B cell (primary cell): Measurements from ENCODE around the gene PPFIA4. TPM values are rescaled to one million over a fixed set of nuclear protein-coding genes. Genes with fewer than 3 reads are reported as not detected.

ENCODE experiments used
- ATAC-seq: fragments of 200-7000 bp; cut with Tn5 transposase; one replicate; pipeline ENCODE4 v1.10.0; 2021; ENCODE audit warnings: low read depth, mild to moderate bottlenecking, moderate number of reproducible peaks, moderate library complexity
- CTCF ChIA-PET: fragments of 350-600 bp; sonication (Branson Sonifier 250); formaldehyde crosslinking; loops from one replicate; lab custom pipeline; 2021; ENCODE audit warnings: antibody characterized with exemption, inconsistent platforms; lab: Charles Lee
- POLR2A ChIA-PET: fragments of 350-600 bp; sonication (Branson Sonifier 250); formaldehyde crosslinking; loops from one replicate; lab custom pipeline; 2021; ENCODE audit warnings: antibody characterized with exemption; lab: Charles Lee
- DNase-seq: peaks from one replicate; pipeline ENCODE4 v3.0.0; 2013
- H2AFZ ChIP-seq: 2 replicates; pipeline ENCODE4 v1.6.1; 2012; ENCODE audit warnings: mild to moderate bottlenecking, low read depth, low read length; ENCODE audit not compliant: insufficient read depth, poor library complexity, severe bottlenecking
- H3K27ac ChIP-seq, 2 donors: 1 replicate in 1 of 2; 2 replicates in 1 of 2; pipeline ENCODE4 v1.5.1; 2012 to 2013; ENCODE audit warnings: low read length in 2 of 2, mild to moderate bottlenecking in 2 of 2, moderate library complexity in 1 of 2
- H3K27me3 ChIP-seq, 4 experiments: fragments of 200-600 bp in 1 of 4; sonication (generic) in 1 of 4; replicated peaks in 1 of 4; 1 replicate in 2 of 4; 2 replicates in 2 of 4; pipeline versions ENCODE4 v1.6.1 to v1.7.0; 2013 to 2016; ENCODE audit warnings: low read length in 3 of 4, mild to moderate bottlenecking in 2 of 4, mixed read lengths in 1 of 4, moderate library complexity in 1 of 4; ENCODE audit not compliant: insufficient read depth in 4 of 4, control insufficient read depth in 3 of 4; ENCODE audit errors: control extremely low read depth in 1 of 4
- H3K36me3 ChIP-seq, 2 experiments: replicated peaks in 1 of 2; 1 replicate in 1 of 2; 2 replicates in 1 of 2; pipeline versions ENCODE4 v1.6.1 to v1.7.1; 2013; ENCODE audit warnings: low read length in 1 of 2; ENCODE audit not compliant: insufficient read depth in 2 of 2, control insufficient read depth in 1 of 2; ENCODE audit errors: control extremely low read depth in 1 of 2, extremely low read depth in 1 of 2
- H3K4me1 ChIP-seq, 2 donors: fragments of 200-600 bp in 1 of 2; sonication (generic) in 1 of 2; 1 replicate in 1 of 2; 2 replicates in 1 of 2; pipeline versions ENCODE4 v1.5.1 to v1.6.1; 2013 to 2017; ENCODE audit warnings: low read length in 2 of 2; ENCODE audit not compliant: control insufficient read depth in 2 of 2, insufficient read depth in 2 of 2
- H3K4me2 ChIP-seq: replicated peaks from 2 replicates; pipeline ENCODE3; 2012; ENCODE audit warnings: mild to moderate bottlenecking, low read depth, low read length; ENCODE audit not compliant: poor library complexity, severe bottlenecking
- H3K4me3 ChIP-seq, 5 experiments: fragments of 200-600 bp in 1 of 5; sonication (generic) in 1 of 5; 1 replicate in 3 of 5; 2 replicates in 2 of 5; pipeline versions ENCODE4 v1.5.1 to v1.7.0; 2011 to 2016; ENCODE audit warnings: low read length in 4 of 5, mild to moderate bottlenecking in 4 of 5, low read depth in 2 of 5, control low read depth in 1 of 5, moderate library complexity in 1 of 5; ENCODE audit not compliant: insufficient read depth in 1 of 5; ENCODE audit errors: control extremely low read depth in 1 of 5, extremely low read depth in 1 of 5
- H3K79me2 ChIP-seq: fragments of 200-600 bp; sonication (generic); one replicate; pipeline ENCODE4 v1.6.0; 2016; ENCODE audit warnings: low read length; ENCODE audit not compliant: control insufficient read depth, insufficient read depth
- H3K9ac ChIP-seq: fragments of 200-600 bp; sonication (generic); 2 replicates; pipeline ENCODE4 v1.6.1; 2017; ENCODE audit warnings: mild to moderate bottlenecking, low read length, moderate library complexity
- H3K9me3 ChIP-seq, 3 donors: one replicate each; pipeline versions ENCODE4 v1.6.1 to v1.7.1; 2013; ENCODE audit warnings: low read length in 2 of 3; ENCODE audit not compliant: control insufficient read depth in 2 of 3, insufficient read depth in 1 of 3; ENCODE audit errors: control extremely low read depth in 1 of 3
- H4K20me1 ChIP-seq: 2 replicates; pipeline ENCODE4 v1.6.0; 2012; ENCODE audit warnings: mild to moderate bottlenecking, low read length; ENCODE audit not compliant: insufficient read depth, control insufficient read depth, poor library complexity, severe bottlenecking
- H3K27ac Mint-ChIP-seq: one replicate; pipeline ENCODE4 v1.8.0; 2021; ENCODE audit warnings: mixed read lengths
- H3K27me3 Mint-ChIP-seq: one replicate; pipeline ENCODE4 v1.8.0; 2021; ENCODE audit warnings: mixed read lengths
- H3K4me1 Mint-ChIP-seq: one replicate; pipeline ENCODE4 v1.8.0; 2021; ENCODE audit warnings: mixed read lengths
- H3K4me3 Mint-ChIP-seq: one replicate; pipeline ENCODE4 v1.8.0; 2021; ENCODE audit warnings: mixed read lengths
- H3K9me3 Mint-ChIP-seq: one replicate; pipeline ENCODE4 v1.8.0; 2022; ENCODE audit warnings: mixed read lengths; ENCODE audit not compliant: insufficient read depth
- EZH2 ChIP-seq: IDR thresholded peaks from 2 replicates; pipeline ENCODE4 v1.6.1; 2012; ENCODE audit warnings: borderline replicate concordance, low read depth, mild to moderate bottlenecking, moderate library complexity, low read length; ENCODE audit not compliant: insufficient read depth, poor library complexity, severe bottlenecking
- WGBS: methylation state at CpG from one replicate; pipeline ENCODE4 v1.1.5; 2013; ENCODE audit warnings: missing lambda C conversion rate; ENCODE audit not compliant: insufficient coverage; 5-methylcytosine and 5-hydroxymethylcytosine counted together
- intact Hi-C: fragments of 100-400 bp; cut with micrococcal nuclease; formaldehyde crosslinking; loops from one replicate; pipeline ENCODE4 v1.10.0; 2022
- polyA plus RNA-seq: library from polyadenylated mRNA; depleted of rRNA; stranded (reverse); fragments of >200 nt; gene quantifications from 2 replicates; pipeline ENCODE4 v1.2.3, GENCODE V29; 2012
- total RNA-seq, 2 donors: library from RNA; stranded (reverse); fragments of 120-200 nt in 1 of 2; gene quantifications; 1 replicate in 1 of 2; 2 replicates in 1 of 2; pipeline versions ENCODE4 v1.2.3 to v1.2.4, GENCODE V29; 2013 to 2022
- TF ChIP-seq, protein P1 (sequence below): fragments of 200-600 bp; IDR thresholded peaks from one replicate; pipeline ENCODE4 v1.8.0; 2022; ENCODE audit warnings: antibody characterized with exemption, mild to moderate bottlenecking

PPFIA4 gene
- total and polyA plus RNA-seq, 2 donors (not counting 1 experiment from before 2014, with no cell fraction given), result 0.09 to 0.62 TPM

DNA sequence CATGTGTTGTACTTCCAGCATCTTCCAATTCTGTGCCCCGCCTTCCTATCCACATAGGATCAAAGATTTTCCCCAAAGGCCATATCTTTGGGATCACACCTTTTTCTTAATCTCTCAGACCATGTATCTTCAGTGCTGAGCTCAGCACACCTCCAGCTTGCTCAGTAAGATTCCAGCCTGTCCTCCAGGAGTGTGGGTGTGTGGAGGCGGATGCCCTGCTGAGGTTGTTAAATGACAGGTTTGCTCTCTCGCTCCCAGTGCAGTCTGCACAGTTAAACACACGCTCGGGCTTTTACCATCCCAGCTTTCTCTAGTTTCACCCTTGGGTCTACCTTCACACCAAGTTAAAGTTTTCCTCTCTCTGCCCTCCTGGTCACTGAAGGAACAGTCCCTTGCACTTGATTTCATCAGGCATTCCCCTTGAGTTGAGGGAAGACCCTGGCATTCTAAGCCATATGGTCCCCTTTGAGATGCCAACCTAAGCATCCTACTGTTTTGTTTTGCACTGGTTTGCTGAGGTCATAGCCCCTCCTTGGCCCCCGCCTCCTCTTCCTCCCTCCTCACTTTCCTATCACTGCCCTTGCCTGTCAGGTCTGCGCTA, 45.8 kb downstream of the PPFIA4 start:
- POLR2A ChIA-PET, result no interaction called here
- H3K9me3 Mint-ChIP-seq, result no peaks in the 10 kb centered on the region
- intact Hi-C loops, result no loop called here
- H3K4me1 ChIP-seq, result peaks cover 18 to 21% of the 10 kb centered on the region in 2 donors
- TF ChIP-seq, protein P1, sequence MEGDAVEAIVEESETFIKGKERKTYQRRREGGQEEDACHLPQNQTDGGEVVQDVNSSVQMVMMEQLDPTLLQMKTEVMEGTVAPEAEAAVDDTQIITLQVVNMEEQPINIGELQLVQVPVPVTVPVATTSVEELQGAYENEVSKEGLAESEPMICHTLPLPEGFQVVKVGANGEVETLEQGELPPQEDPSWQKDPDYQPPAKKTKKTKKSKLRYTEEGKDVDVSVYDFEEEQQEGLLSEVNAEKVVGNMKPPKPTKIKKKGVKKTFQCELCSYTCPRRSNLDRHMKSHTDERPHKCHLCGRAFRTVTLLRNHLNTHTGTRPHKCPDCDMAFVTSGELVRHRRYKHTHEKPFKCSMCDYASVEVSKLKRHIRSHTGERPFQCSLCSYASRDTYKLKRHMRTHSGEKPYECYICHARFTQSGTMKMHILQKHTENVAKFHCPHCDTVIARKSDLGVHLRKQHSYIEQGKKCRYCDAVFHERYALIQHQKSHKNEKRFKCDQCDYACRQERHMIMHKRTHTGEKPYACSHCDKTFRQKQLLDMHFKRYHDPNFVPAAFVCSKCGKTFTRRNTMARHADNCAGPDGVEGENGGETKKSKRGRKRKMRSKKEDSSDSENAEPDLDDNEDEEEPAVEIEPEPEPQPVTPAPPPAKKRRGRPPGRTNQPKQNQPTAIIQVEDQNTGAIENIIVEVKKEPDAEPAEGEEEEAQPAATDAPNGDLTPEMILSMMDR, result no peak
- no peak for TF ChIP-seq EZH2
- H3K27ac Mint-ChIP-seq, result no peak overlapping the region
- H3K27me3 Mint-ChIP-seq, result peaks cover 32% of the 10 kb centered on the region
- no peak for ATAC-seq
- DNase-seq, result no peak
- H3K36me3 ChIP-seq, result no peaks in the 10 kb centered on the region
- no peak overlapping the region for H3K27ac ChIP-seq
- CTCF ChIA-PET, result no interaction called here
- H2AFZ ChIP-seq, result no peak overlapping the region
- H3K79me2 ChIP-seq, result no peaks in the 10 kb centered on the region
- no peak overlapping the region for H3K4me3 ChIP-seq
- H3K27me3 ChIP-seq, result peaks cover 0 to 31% (median 9%) of the 10 kb centered on the region in 4 experiments
- H3K9ac ChIP-seq, result no peak overlapping the region
- 88% methylated on average over 5 of the region's 7 CpGs for WGBS
- H3K4me1 Mint-ChIP-seq, result peaks cover 21% of the 10 kb centered on the region
- H3K9me3 ChIP-seq, result peaks cover 0 to 3% (median 0%) of the 10 kb centered on the region in 3 donors
- H3K4me3 Mint-ChIP-seq, result no peak overlapping the region
- H3K4me2 ChIP-seq, result no peak overlapping the region
- H4K20me1 ChIP-seq, result no peaks in the 10 kb centered on the region

DNA sequence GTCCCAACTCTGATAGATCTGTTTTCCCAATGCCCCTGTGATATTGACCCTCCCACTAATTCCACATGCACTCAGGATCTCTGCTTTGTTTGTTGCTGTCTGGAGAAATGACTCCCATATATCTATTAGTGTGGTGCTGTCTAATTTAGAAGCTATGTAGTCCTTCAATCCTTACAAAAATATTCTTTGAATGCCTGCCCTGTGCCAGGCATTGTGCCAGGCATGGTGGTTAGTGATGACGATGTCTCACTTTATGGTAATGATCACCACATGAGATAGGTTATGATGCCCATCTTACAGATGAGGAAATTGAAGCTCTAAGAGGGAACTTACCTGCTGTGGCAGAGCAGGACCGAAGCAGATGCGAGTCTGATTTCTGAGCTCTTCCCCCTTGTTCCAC, 46.6 kb downstream of the PPFIA4 start:
- no peak overlapping the region for H3K4me2 ChIP-seq
- H3K27ac ChIP-seq, result no peak overlapping the region
- Mint-ChIP-seq H3K9me3 (no peaks in the 10 kb centered on the region), H3K4me1 (peaks cover 21% of the 10 kb centered on the region), H3K27me3 (peaks cover 41% of the 10 kb centered on the region), H3K4me3 (no peak overlapping the region), H3K27ac (no peak overlapping the region)
- no peak overlapping the region for H3K9ac ChIP-seq
- ATAC-seq (no peak), DNase-seq (no peak)
- no peaks in the 10 kb centered on the region for H3K36me3 ChIP-seq
- TF ChIP-seq EZH2, result no peak
- TF ChIP-seq, protein P1, result no peak
- H3K9me3 ChIP-seq, result peaks cover 0 to 3% (median 0%) of the 10 kb centered on the region in 3 donors
- peaks cover 0 to 38% (median 10%) of the 10 kb centered on the region in 4 experiments for H3K27me3 ChIP-seq
- POLR2A ChIA-PET, result no interaction called here
- 96% methylated on average over 3 of the region's 3 CpGs for WGBS
- no peak overlapping the region for H2AFZ ChIP-seq
- CTCF ChIA-PET, result no interaction called here
- no peak overlapping the region for H3K4me3 ChIP-seq
- no peaks in the 10 kb centered on the region for H4K20me1 ChIP-seq
- H3K79me2 ChIP-seq, result no peaks in the 10 kb centered on the region
- H3K4me1 ChIP-seq, result peaks cover 18 to 21% of the 10 kb centered on the region in 2 donors
- intact Hi-C loops, result no loop called here
